ENCODE data around the gene PFKP.
A peak's percentile ranks its signal among the peaks of the same experiment; 100 is the strongest.

Gene PFKP

DNA sequence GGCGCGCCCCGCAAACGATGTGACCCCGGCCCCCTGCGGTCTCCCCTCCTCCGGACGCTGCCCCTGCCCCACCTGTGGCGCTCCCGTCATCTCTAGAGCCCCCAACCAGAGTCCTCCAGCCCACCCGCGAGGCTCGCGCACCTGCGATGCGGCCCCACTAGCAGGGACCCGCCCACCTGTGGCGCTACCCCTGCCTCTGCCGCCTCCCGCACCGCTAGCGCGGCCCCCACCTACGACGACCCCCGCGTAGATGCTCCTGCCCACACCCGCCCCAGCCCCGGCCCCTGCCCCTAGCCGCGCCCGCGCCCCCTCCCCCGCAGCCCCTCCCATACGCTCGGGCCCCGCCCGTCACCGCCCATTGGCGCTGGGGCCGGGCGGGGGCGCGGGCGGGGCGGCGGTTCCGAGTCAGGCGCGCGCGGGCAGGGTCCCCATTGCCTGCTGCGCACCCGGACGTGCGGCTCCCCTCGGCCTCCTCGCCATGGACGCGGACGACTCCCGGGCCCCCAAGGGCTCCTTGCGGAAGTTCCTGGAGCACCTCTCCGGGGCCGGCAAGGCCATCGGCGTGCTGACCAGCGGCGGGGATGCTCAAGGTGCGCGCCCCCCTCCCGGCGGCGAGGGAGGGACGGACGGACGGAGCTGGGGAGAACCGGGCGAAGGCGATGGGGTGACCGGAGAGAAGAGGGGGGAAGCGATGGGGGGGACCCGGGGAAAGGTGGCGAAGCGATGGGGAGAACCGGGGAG, at the start of gene PFKP:
Gene PFKP (plus strand): TSS at position 431 of the 741 bp plus-strand sequence. CDS start 48 bp downstream, at position 479.
- no peak for DNase-seq

DNA sequence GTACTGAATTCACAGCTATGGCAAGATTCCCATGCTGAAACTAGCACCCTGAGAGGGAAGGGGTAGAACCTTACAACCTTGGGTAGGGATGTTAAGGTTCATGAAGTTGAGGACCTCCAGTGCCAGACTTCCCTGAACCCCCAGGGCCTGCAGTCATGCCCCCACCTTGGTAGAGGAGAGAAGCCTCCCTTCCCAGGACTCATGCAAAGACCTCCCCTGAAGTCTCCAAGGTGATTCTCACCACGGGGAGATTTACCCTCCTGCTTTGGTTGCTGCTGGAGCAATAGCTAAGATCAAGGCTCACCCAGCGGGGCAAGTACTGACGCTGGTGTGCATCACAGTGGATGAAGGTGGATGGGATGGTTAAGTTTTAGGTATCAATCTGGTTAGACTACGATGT, 49.1 kb upstream of the PFKP start:
- no peak for DNase-seq

DNA sequence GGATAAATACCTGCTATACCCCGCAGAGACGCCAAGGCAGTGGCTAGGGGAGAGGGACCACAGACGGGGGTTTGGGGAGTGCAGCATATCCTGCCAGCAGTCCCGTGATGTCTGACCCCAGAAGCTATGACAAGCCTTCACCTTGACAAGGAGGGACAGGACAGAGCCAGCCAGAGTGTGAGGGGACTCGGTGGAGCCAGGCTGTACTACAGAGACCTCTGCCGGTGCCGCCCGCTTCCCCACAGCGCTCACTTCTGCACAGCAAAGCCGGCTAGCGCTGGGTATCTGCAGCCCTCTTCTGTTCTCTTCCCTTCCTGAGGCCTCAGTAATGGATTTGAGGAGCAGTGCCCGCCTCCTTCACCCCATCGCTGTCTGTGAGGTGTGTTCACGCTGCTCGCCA, 47.0 kb upstream of the PFKP start:
- DNase-seq = no peak

DNA sequence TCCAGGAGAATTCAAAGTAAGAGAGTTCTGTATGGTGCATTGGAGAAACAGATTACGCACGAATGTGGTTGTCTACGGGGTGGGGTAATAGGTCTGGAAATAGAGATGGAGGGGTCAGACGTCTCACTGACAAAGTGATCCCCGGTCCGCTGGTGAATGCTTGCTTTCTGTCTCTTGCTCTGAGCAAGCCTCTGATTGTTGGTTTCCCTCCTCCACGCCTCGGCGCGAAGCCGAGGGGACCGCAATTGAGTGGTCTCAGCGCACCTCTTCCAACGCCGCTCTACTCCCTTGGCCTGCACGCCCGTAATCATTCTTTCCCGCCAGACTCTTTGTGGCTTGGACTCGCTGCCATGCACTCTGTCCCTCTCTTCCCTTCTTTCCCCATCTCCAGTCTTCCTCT, 46.5 kb upstream of the PFKP start:
- DNase-seq = no peak

DNA sequence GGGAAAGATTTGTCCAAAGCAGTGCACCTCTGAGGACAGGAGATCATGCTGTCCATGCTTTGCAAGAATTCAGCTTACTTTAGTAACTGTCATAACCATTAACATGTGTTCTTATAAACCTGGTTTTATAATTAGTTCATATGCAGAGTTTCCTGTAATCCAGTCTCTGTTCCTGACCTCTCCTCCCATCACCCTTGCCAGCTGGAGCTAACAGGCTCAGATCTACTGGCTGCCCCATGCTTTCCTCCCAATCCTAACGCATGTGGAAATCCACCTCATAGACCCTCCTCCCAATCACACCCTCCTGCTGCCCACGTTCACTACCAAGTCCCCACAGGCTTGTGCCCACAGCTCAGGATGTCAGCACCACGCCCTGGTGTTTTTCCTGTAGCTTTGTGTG, 45.3 kb upstream of the PFKP start:
- DNase-seq = no peak

DNA sequence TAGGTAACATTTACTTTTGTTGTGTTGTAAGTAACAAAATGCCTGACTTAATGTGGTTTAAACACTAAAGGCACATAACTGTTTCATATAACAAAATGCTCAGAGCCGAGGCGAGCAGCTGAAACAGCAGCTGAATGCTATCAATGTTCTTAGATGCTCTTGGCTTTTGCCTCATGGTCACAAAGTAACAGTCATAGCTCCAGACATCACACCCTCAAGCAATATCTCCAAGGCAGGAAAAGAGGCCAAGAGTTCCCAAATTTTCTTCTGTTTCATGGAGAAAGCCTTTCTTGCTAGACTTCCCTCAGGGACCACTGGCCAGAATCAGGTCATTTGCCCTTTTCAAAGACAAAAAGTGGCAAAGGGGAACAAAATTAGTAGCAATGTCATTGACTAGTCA, 43.5 kb upstream of the PFKP start:
- no peak for DNase-seq

DNA sequence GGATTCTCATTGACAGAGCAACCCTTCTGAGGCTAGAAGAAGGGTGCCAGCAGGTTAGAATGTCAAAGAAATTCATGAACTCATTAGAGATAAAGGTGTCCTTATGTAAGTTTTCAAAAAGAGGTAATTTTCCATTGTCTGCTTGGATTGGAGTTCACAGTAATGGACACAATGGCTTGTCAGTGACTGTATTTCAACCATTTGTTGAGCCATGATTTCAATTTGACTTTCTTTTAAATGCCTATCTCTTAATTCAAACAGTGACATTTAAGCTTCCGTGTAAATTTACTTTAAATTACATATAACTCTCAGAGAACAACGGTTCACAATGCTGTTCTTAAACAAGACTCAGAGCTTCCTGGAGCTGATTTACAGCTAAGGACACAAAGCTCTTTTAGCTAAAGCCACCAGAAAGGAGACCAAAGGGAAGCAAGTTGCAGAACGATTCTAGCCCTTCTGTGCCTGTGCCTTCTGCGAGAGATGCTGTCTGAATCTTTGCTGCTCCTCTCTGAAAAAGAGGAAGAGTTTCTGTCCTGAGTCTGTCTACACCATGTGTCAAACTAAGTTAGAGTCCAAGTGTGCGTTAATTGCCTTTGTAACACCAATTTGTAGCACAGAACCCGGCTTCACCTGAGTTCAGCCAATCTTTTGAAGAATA, 42.2 kb upstream of the PFKP start:
- no peak for DNase-seq

DNA sequence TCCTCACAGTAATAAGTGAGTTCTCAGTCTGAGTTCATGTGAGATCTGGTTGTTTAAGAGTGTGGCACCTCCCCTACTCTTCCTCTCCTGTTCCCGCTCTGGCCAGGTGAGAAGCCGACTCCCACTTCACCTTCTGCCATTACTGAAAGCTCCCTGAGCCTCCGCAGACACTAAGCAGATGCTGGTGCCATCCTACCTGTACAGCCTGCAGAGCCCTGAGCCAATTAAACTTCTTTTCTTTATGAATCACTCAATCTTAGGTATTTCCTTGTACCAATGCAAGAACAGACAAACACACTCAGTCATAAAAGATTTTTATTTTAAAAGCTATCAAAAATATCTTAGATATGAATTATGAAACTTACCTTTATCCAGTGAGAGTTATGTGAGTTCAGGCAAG, 39.5 kb upstream of the PFKP start:
- DNase-seq = no peak

DNA sequence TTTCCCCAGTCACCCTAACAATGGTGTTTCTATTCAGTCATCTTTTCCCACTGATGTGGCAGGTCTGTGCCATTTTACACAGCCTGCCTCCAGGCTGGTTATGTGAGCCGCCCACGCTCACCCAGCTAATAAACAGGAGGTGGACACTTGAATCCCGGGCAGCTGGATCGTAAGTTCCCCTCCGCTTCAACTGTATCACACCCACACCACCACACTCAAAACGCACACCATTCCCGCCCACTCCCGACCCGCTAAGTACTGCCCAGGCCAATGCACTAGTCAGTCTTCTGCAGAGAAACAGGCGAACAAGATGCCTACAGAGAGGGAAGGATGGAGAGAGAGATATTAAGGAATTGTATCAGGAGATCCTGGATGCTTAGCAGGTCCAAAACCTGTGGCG, 38.9 kb upstream of the PFKP start:
- no peak for DNase-seq

DNA sequence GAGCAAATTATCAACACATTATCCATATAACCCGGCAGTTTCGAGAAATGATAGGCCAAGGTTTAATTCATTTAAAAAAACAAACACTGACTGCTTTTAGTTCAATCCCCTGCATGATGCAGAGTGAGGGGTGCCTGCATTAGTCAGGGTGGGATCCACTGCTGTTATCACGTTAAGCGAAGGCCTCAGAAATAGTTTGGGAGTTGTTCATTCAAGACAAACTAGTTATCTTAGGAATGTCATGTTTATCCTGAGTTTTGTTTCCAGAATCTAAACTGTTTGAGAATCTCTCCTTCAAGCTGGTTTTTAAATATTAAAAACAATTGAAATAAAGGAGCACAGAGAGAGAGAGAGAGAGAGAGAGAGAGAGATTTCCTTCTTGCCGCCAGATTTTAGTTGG, 36.6 kb upstream of the PFKP start:
- DNase-seq = no peak

DNA sequence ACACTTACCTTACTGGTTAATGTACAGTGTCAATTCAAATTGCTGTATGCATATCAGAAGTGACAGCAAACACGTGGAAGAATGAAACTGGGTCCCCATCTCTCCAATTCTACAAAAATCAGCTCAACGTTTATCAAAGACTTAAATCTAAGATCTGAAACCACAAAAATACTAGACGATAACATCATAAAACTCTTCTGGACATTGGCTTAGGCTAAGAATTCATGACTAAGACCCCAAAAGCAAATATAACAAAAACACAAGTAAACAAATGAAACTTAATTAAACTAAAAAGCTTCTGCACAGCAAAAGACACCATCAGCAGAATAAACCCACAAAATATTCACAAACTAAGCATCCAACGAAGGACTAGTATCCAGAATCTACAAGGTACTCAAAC, 35.9 kb upstream of the PFKP start:
- DNase-seq = peak; percentile 34

DNA sequence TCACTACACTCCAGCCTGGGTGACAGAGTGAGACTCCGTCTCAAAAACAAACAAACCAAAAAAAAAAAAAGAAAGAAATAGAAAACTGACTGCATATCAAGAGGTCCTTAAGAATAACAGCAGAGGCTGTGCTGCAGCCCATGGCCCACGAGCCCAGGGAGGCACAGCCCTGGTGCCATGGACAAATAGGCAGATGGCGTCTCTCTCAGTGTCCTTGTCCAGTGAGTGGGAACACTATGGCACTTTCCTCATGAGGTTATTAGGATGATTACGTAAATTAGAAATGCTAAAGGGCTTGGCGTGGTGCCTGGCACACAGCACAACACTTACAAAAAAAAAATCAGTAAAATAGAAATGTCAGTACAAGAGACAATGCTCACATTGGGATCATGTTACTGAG, 33.4 kb upstream of the PFKP start:
- DNase-seq = no peak

DNA sequence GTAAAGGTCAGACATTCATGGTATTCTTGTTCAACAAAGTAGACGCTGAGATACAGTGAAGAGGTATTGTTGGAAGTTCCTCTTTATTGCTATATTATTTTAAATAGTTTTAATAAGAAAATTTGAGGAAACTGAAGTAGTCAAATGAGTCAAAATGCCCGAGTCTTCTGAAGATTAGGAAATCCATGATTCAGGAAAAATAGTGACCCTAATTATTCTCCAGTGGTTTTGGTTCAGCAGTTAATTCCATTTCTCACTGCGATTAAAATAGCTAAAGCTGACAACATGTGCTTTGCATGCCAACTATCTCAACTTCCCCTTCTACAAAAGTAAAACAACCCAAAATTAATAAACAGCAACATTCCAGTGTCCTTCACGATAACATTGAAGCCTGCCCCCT, 32.7 kb upstream of the PFKP start:
- DNase-seq = no peak

DNA sequence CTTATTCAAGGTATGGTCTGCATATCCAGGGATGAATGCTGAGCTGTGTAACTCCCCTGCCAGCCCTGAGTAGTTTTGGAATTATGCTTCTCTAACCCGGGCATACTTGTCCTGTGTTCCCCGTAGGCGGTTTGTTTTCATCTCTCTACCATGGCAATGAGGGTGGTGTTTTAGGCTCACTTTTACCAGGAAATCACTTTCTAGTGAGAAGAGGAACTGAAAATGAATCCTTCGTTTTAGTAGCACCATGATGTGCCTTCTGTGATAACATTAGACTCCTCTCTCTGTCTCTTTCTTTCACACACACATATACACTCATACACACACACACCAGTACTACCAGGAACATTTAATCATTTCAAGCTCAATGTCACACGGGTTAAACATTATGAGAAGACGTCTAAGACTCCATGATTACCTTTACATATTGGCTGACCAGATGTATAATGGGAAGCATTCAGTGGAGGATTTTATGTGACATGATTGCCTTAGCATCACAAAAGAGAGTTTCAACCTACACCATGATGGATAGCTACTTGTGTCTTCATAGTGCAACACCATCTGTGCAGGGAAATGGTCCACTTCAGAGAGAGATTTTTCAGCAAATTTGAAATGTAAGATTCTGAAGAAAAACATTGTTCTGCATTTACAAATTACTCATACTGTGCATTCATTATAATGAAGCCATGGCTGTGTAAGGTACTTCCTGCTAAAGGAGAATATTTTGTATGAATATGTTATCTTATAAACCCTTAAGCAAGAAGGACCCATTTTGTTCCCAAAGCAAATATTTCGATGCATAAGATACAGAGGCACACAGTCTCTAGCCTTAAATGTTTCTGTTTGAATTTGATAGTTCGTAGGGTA, 31.0 kb upstream of the PFKP start:
- DNase-seq = no peak

DNA sequence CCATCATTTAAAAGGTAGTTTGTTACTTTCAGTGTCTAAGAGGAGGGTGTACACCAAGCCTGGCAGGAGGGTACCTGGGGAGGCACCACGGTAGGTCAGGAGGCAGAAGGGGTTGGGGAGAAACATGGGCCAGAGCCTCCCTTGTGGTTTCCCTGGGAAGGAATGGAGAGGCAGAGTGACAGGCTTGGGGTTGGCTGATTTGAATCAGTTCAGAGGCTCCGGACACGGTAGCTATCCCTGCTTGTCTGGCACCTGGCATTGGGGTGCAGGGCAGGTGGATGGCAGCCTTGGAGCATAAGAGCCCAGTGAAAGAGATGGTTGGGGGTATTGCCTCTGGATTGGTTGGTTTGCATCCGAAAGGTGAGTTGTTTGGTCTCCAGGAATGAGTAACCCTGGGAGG, 30.2 kb upstream of the PFKP start:
- no peak for DNase-seq

DNA sequence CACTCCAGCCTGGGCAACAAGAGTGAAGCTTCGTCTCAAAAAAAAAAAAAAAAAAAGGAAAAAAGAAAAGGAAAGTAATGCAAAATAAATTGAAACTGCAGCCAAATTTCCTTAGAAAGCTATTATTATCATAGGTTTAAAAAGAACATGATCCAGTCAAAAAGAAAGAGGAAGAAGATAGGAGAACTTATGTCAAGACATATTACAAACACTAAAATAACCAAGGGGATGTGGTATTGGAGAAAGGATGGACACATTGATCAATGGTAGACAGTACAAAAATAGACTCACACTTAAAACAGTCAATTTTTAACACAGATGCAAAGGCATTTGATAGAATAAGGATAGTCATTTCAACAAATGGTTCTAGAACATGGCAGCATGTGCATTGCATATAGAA, 27.3 kb upstream of the PFKP start:
- no peak for DNase-seq

DNA sequence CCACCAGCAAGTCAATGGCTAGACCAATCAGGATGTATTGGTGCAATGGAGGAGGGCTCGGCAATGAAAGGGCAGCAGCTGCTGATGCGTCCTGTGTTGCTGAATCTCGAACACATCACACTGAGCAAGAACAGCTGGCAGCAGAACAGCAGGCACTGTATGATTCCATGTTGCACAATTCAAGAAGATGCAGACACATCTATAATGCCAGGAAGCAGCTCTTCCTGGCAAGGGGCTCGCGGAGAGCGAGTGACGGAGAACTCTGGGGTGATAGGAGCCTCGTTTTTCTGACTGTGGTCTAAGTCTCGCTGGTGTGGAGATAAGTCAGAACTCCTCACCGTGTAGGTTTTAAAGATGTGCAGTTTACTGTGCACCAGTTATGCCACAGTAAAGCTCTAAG, 24.8 kb upstream of the PFKP start:
- no peak for DNase-seq

DNA sequence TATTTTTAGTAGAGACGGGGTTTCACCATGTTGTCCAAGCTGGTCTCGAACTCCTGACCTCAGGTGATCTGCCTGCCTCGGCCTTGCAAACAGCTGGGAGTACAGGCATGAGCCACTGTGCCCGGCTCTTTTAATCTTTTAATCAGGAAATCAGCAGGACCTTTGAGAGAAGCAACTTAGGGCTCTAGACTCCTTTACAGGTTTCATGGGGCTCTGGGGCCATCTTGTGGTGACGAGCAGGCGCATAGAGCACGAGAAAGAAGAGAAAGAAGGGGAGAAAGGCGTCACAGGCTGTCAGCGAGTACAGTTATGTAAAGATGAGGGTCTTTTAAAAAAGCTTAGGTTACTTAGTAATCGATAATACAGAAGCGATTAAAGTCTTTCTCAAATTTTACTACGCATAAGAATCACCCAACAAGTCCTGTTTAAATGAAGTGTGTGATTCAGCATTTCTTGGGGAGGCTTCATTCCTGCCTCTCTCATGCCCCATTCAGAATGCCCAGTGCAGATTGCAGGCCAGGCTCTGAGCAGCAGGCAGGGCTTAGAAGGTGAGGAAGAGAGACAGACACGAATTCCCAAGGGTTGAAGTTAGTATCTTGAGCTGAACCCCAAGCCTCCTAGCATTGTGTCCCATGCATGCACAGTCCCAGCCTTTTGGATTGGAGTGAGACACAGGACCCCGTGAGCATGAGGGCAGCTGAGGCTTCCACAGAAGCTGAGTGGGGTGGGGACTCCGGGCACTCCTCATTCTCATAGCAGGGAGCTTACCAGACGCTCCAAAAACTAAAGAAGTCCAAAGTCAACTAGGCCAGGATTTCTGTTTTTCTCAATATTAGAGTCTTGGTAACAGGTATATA, 23.6 kb upstream of the PFKP start:
- DNase-seq = peak; percentile 77

DNA sequence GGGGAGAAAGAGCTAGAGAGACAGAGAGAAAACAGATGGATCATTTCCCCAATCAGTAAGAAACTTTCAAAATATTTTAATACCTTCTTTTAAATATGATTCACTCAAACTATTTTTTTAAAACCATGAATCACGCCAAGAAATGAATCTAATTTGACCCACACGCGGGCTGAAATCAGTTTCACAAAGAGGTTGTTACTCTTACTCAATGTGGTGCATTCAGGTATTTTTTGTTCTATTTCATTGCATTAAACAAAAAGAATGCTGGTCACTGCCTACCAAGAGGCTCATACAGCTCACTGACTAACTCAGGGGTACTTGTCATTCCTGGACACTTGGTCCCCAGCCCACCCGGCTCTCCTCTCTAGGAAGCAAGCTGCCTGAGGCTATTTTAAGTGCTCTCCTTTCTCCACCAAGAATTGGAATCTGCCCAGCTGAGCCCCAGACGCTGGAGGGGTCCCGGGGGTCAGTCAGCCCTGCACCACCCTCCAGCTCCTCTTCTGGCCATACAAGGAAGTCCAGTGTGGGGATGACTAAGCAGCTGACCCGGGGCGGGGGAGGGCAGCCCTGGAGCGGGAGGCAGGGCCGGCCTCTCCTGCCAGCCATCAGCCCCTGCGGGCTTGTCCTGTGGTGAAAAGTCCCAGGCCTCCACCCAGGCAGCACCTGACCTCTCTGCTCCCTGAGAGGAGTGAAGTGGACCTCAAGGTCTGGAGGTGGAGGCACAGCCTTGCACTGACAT, 21.7 kb upstream of the PFKP start:
- peak; percentile 70 for DNase-seq

DNA sequence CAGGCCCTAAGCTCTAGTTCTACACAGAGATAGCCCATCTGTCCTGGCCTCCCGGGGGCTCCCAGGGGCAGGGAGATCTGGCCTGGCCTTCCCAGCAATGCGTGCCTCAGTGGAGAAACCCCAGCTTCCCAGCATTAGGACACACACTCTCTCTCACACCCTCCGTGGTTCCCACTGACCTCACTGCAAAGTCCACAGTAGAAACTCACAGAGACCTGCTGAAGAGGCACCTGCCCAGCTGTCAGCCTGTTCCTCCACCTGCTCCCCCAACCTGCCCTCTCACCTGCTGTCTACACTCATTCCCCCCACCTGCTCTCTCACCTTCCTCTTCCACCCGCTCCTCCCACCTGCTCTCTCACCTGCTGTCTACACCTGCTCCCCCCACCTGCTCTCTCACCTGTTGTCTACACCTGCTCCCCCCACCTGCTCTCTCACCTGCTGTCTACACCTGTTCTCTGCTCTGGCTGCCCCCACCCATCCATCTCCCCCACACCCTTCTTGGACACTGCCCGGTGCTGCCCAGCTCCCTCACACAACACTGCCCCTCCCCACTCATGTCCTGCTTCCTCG, 21.1 kb upstream of the PFKP start:
- DNase-seq = no peak

DNA sequence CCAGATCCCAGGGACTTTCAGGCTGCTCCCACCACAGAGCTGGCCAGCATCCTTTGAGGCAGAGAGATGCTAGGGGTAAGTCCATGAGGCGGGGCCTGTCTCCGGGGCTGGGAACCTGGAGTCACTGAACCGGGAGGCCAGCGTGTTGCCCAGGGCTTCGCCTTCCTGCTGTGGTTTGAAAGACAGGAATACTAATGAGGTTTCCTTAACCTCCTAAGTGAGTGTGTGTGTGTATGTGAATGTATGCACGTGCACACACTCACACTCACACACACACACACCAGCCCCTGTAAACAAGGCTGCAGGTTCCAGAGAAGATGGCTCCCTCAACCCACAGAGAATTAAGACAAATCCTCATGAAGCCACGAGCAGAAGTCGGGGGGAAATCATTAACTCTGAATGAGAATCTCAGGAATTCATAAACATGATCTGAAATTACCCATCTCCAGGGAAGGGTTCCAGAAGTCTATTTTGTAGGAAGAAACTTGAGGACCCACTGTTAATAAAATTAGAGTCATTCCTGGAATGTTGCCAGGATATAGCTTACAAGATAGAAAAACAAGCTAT, 20.3 kb upstream of the PFKP start:
- peak; percentile 70 for DNase-seq

Measured in retina (tissue), 1 donor.